Measurements from ENCODE around the gene TPH2. TPM values are rescaled to one million over a fixed set of nuclear protein-coding genes. Genes with fewer than 3 reads are reported as not detected.

TPH2 gene
- total RNA-seq, 6 experiments from 2014 or later: 0.13 TPM; not detected in 5

DNA sequence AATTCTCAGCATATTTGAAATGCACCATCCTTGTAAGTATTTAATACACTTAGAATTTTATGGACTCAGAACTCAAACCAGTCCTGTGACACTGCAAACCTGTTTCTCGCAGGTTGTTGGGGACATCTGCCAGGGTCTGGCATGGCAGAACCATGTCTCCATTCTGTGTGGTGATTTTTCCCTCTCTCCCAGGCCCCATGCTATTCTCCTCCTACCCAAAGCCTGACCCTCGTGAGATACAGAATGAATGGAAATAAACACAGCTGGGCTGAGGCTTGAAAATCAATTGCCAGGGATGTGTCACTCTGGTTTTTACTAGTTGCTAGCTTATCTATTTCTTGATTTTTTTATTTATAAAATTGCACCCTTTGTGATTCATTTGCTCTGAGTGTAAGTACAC lies 19.8 kb downstream of the TPH2 start:
- Histone ChIP-seq H3K4me3 (no peak overlapping the region), H3K36me3 (no peaks in the 10 kb centered on the region), H3K4me1 (peaks cover 0 to 39% (median 15%) of the 10 kb centered on the region in 4 donors), H3K27me3 (no peaks in the 10 kb centered on the region), H3K9me3 (no peaks in the 10 kb centered on the region), H3K27ac (peak overlapping the region in 2 of 3 donors; percentile 21 to 48)
- intact Hi-C loops (cut with DNase I): no loop called here
- peak in 2 of 4 donors; percentile 24 to 31 for ATAC-seq
- 35% methylated on average over 2 of the region's 2 CpGs for WGBS (ENCODE audit: insufficient coverage, low coverage, low lambda C conversion rate, missing lambda C conversion rate)
- TF ChIP-seq CTCF (IDR thresholded peaks at IDR 0.05) (no peak), POLR2A (IDR thresholded peaks at IDR 0.05) (no peak)
- no peak for DNase-seq

DNA sequence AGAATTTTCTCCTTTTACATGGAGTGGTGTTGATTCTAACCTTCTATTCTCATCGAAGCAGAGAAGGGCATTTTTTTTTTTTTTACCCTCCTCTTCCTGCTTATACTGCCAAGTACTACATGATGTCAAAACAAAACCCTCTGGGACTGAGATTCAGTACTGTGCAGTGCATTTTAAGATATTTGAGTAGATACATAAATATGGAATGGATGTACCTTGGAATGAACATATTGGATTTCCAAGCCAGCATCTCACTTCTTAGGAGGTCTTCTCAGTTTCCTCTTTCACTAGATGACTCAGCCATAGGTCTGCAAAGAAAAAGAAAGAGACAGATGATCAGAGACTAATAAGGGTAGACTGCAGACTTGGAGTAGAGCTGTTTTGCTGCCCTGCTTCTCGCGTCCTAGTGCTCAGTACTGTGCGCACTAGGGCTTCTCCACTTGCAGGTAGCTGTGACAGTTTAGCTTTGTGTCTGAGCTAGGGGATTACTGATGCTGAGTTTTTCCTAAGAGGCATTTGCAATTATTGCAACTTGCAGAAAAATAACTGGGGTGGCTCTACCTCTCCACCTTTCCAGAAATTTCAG lies 20.4 kb downstream of the TPH2 start:
- peak; percentile 20 to 64 (median 36) for ATAC-seq
- H3K27ac ChIP-seq: peak overlapping the region in 2 of 3 donors; percentile 21 to 48
- WGBS (ENCODE audit: insufficient coverage, low coverage, low lambda C conversion rate, missing lambda C conversion rate): 36% methylated on average over 2 of the region's 4 CpGs

GRCh38 chr12:71967211-71967610 lies 28.6 kb downstream of the TPH2 start:
- Histone ChIP-seq H3K4me3 (no peak overlapping the region), H3K36me3 (no peaks in the 10 kb centered on the region), H3K27me3 (no peaks in the 10 kb centered on the region), H3K9me3 (no peaks in the 10 kb centered on the region), H3K4me1 (peaks cover 0 to 23% (median 9%) of the 10 kb centered on the region in 4 donors), H3K27ac (no peak overlapping the region)
- WGBS (ENCODE audit: insufficient coverage, low coverage, low lambda C conversion rate, missing lambda C conversion rate): 68% methylated on average over 3 of the region's 3 CpGs
- DNase-seq (no peak), ATAC-seq (no peak)
- TF ChIP-seq CTCF (IDR thresholded peaks at IDR 0.05) (no peak), POLR2A (IDR thresholded peaks at IDR 0.05) (no peak)
- intact Hi-C loops (cut with DNase I): no loop called here

More for the DNA sequence above, 20.4 kb downstream of the TPH2 start:
- intact Hi-C loops (cut with DNase I): no loop called here
- no peaks in the 10 kb centered on the region for H3K9me3 ChIP-seq
- peaks cover 0 to 35% (median 15%) of the 10 kb centered on the region in 4 donors for H3K4me1 ChIP-seq
- no peak for TF ChIP-seq POLR2A (IDR thresholded peaks at IDR 0.05)
- no peak for TF ChIP-seq CTCF (IDR thresholded peaks at IDR 0.05)
- no peak overlapping the region for H3K4me3 ChIP-seq
- no peaks in the 10 kb centered on the region for H3K36me3 ChIP-seq
- DNase-seq: no peak
- no peaks in the 10 kb centered on the region for H3K27me3 ChIP-seq

- DNase-seq (no peak), ATAC-seq (peak; percentile 71 to 76 (median 74))
- 50% methylated on average over 1 of the region's 1 CpG for WGBS (ENCODE audit: insufficient coverage, low coverage, low lambda C conversion rate, missing lambda C conversion rate)
- Histone ChIP-seq H3K27ac (peak overlapping the region in 1 of 3 donors; percentile 48), H3K4me3 (no peak overlapping the region), H3K27me3 (no peaks in the 10 kb centered on the region), H3K4me1 (peaks cover 0 to 23% (median 9%) of the 10 kb centered on the region in 4 donors), H3K36me3 (no peaks in the 10 kb centered on the region), H3K9me3 (no peaks in the 10 kb centered on the region)
- intact Hi-C loops (cut with DNase I): no loop called here
- TF ChIP-seq POLR2A (IDR thresholded peaks at IDR 0.05): no peak
- no peak for TF ChIP-seq CTCF (IDR thresholded peaks at IDR 0.05)
These were observed 30.7 kb downstream of the TPH2 start for GRCh38 chr12:71969330-71969729.
